ENCODE measurements around the gene PRG3.

Gene PRG3

GRCh38 chr11:57331720-57332119, 49.2 kb downstream of the PRG3 start:
- DNase-seq (ENCODE audit: insufficient read length, low spot score) (no peak), FAIRE-seq (no peak)
- TF ChIP-seq CTCF (IDR thresholded peaks at IDR 0.05; ENCODE audit: insufficient read depth, missing control alignments): no peak

- no peak for TF ChIP-seq CTCF (IDR thresholded peaks at IDR 0.05; ENCODE audit: insufficient read depth, missing control alignments)
- no peak for FAIRE-seq
- DNase-seq (ENCODE audit: insufficient read length, low spot score): no peak
These were observed 50.9 kb downstream of the PRG3 start for GRCh38 chr11:57330029-57330428.

GRCh38 chr11:57327721-57328120, 53.2 kb downstream of the PRG3 start:
- TF ChIP-seq CTCF (IDR thresholded peaks at IDR 0.05; ENCODE audit: insufficient read depth, missing control alignments): no peak
- FAIRE-seq (no peak), DNase-seq (ENCODE audit: insufficient read length, low spot score) (no peak)

All from D721Med (cell line).